Measurements from ENCODE around the gene NPL.

The NPL gene

GRCh38 chr1:182848736-182849135, 59.2 kb downstream of the NPL start:
- H3K4me1 ChIP-seq, result no peaks in the 10 kb centered on the region
- TF ChIP-seq CTCF (IDR thresholded peaks at IDR 0.05), result no peak
- H3K9ac ChIP-seq, result no peak overlapping the region
- no peak overlapping the region for H3K4me3 ChIP-seq (ENCODE audit: low read depth, low read length)
- H2AFZ ChIP-seq, result no peak overlapping the region
- no peaks in the 10 kb centered on the region for H3K36me3 ChIP-seq (ENCODE audit: control insufficient read depth, insufficient read depth, low read length)
- H3K27ac ChIP-seq, result no peak overlapping the region
- H3K4me2 ChIP-seq (ENCODE audit: low read length), result no peak overlapping the region
- H3K27me3 ChIP-seq (ENCODE audit: control insufficient read depth, insufficient read depth, low read length), result no peaks in the 10 kb centered on the region
- peaks cover 32% of the 10 kb centered on the region for H3K79me2 ChIP-seq
- H3K9me3 ChIP-seq (ENCODE audit: control insufficient read depth, low read length), result no peaks in the 10 kb centered on the region

GRCh38 chr1:182850319-182850718, 60.7 kb downstream of the NPL start:
- H3K36me3 ChIP-seq (ENCODE audit: control insufficient read depth, insufficient read depth, low read length), result no peaks in the 10 kb centered on the region
- no peak overlapping the region for H2AFZ ChIP-seq
- H3K4me1 ChIP-seq, result no peaks in the 10 kb centered on the region
- no peak overlapping the region for H3K4me2 ChIP-seq (ENCODE audit: low read length)
- H3K9me3 ChIP-seq (ENCODE audit: control insufficient read depth, low read length), result no peaks in the 10 kb centered on the region
- H3K4me3 ChIP-seq (ENCODE audit: low read depth, low read length), result no peak overlapping the region
- H3K79me2 ChIP-seq, result peaks cover 22% of the 10 kb centered on the region
- no peaks in the 10 kb centered on the region for H3K27me3 ChIP-seq (ENCODE audit: control insufficient read depth, insufficient read depth, low read length)
- no peak for TF ChIP-seq CTCF (IDR thresholded peaks at IDR 0.05)
- no peak overlapping the region for H3K9ac ChIP-seq
- H3K27ac ChIP-seq, result no peak overlapping the region

GRCh38 chr1:182851825-182852224, 62.3 kb downstream of the NPL start:
- Histone ChIP-seq H3K27me3 (ENCODE audit: control insufficient read depth, insufficient read depth, low read length) (no peaks in the 10 kb centered on the region), H3K79me2 (peaks cover 18% of the 10 kb centered on the region), H3K4me1 (no peaks in the 10 kb centered on the region), H3K9ac (no peak overlapping the region), H3K36me3 (ENCODE audit: control insufficient read depth, insufficient read depth, low read length) (no peaks in the 10 kb centered on the region), H3K27ac (no peak overlapping the region), H3K4me2 (ENCODE audit: low read length) (no peak overlapping the region), H2AFZ (no peak overlapping the region), H3K9me3 (ENCODE audit: control insufficient read depth, low read length) (no peaks in the 10 kb centered on the region), H3K4me3 (ENCODE audit: low read depth, low read length) (no peak overlapping the region)
- no peak for TF ChIP-seq CTCF (IDR thresholded peaks at IDR 0.05)

- Histone ChIP-seq H3K27me3 (ENCODE audit: control insufficient read depth, insufficient read depth, low read length) (no peaks in the 10 kb centered on the region), H2AFZ (no peak overlapping the region), H3K79me2 (peaks cover 8% of the 10 kb centered on the region), H3K4me3 (ENCODE audit: low read depth, low read length) (no peak overlapping the region), H3K4me2 (ENCODE audit: low read length) (no peak overlapping the region), H3K4me1 (no peaks in the 10 kb centered on the region), H3K36me3 (ENCODE audit: control insufficient read depth, insufficient read depth, low read length) (no peaks in the 10 kb centered on the region), H3K9me3 (ENCODE audit: control insufficient read depth, low read length) (no peaks in the 10 kb centered on the region), H3K27ac (no peak overlapping the region), H3K9ac (no peak overlapping the region)
- no peak for TF ChIP-seq CTCF (IDR thresholded peaks at IDR 0.05)
Measured at GRCh38 chr1:182855911-182856310, 66.3 kb downstream of the NPL start.

GRCh38 chr1:182857212-182857611, 67.6 kb downstream of the NPL start:
- no peak for TF ChIP-seq CTCF (IDR thresholded peaks at IDR 0.05)
- no peaks in the 10 kb centered on the region for H3K27me3 ChIP-seq (ENCODE audit: control insufficient read depth, insufficient read depth, low read length)
- no peak overlapping the region for H2AFZ ChIP-seq
- peaks cover 4% of the 10 kb centered on the region for H3K79me2 ChIP-seq
- H3K9ac ChIP-seq, result no peak overlapping the region
- H3K4me2 ChIP-seq (ENCODE audit: low read length), result no peak overlapping the region
- H3K27ac ChIP-seq, result no peak overlapping the region
- H3K4me1 ChIP-seq, result no peaks in the 10 kb centered on the region
- H3K36me3 ChIP-seq (ENCODE audit: control insufficient read depth, insufficient read depth, low read length), result no peaks in the 10 kb centered on the region
- H3K9me3 ChIP-seq (ENCODE audit: control insufficient read depth, low read length), result no peaks in the 10 kb centered on the region
- H3K4me3 ChIP-seq (ENCODE audit: low read depth, low read length), result no peak overlapping the region
